LNCaP clone FGC (cell line): ENCODE results near the gene VWA3B.

ENCODE experiments used
- DNase-seq: peaks from one replicate; pipeline ENCODE4 v3.0.0-alpha.2; 2011; ENCODE audit warnings: low read depth
- H3K4me3 ChIP-seq: 2 replicates; pipeline ENCODE4 v1.5.1; 2011; ENCODE audit warnings: mild to moderate bottlenecking, low read depth, low read length, control low read depth
- CTCF ChIP-seq: IDR thresholded peaks from 2 replicates; pipeline ENCODE4 v1.5.1; 2012; ENCODE audit warnings: mild to moderate bottlenecking; ENCODE audit not compliant: control insufficient read depth, insufficient read depth; ENCODE audit errors: extremely low read depth

Gene VWA3B

GRCh38 chr2:98295275-98295674, 208.3 kb downstream of the VWA3B start:
- TF ChIP-seq CTCF: no peak
- no peak for DNase-seq
- H3K4me3 ChIP-seq: no peak overlapping the region

- TF ChIP-seq CTCF: no peak
- no peak for DNase-seq
- no peak overlapping the region for H3K4me3 ChIP-seq
Observed at GRCh38 chr2:98295721-98296414, 208.9 kb downstream of the VWA3B start.

- no peak for TF ChIP-seq CTCF
- no peak for DNase-seq
- no peak overlapping the region for H3K4me3 ChIP-seq
Observed at GRCh38 chr2:98296440-98296839, 209.5 kb downstream of the VWA3B start.

GRCh38 chr2:98297817-98298682, 211.1 kb downstream of the VWA3B start:
- no peak for TF ChIP-seq CTCF
- DNase-seq: no peak
- no peak overlapping the region for H3K4me3 ChIP-seq

- no peak for TF ChIP-seq CTCF
- H3K4me3 ChIP-seq: no peak overlapping the region
- DNase-seq: no peak
Observed at GRCh38 chr2:98298683-98299164, 211.8 kb downstream of the VWA3B start.

GRCh38 chr2:98299211-98299905, 212.4 kb downstream of the VWA3B start:
- no peak for DNase-seq
- TF ChIP-seq CTCF: no peak
- H3K4me3 ChIP-seq: no peak overlapping the region
